HepG2 (cell line): ENCODE data around the gene KDM7A. TPM values are rescaled to one million over a fixed set of nuclear protein-coding genes. Genes with fewer than 3 reads are reported as not detected.

Experiments used
- ATAC-seq: fragments of 200-7000 bp; cut with Tn5 transposase; 3 replicates; pipeline ENCODE4 v1.9.1; 2020; ENCODE audit warnings: mild to moderate bottlenecking, moderate library complexity
- BruUV-seq: library from RNA; stranded (reverse); fragments of 400-500 nt; replicated peaks from 2 replicates; lab custom pipeline; 2021; lab: Mats Ljungman, UMichigan
- CTCF ChIA-PET: fragments of 300-600 bp; formaldehyde crosslinking; extraction: SDS; loops from one replicate; lab custom pipeline; 2021; ENCODE audit warnings: low total read pairs, inconsistent platforms, low intra/inter-chr PET ratio; lab: Yijun Ruan, JAX
- POLR2A ChIA-PET: fragments of 350-600 bp; sonication (Branson Sonifier 250); formaldehyde crosslinking; loops from one replicate; lab custom pipeline; 2020; ENCODE audit warnings: antibody characterized with exemption, inconsistent platforms; lab: Yijun Ruan, JAX
- DNase-seq: peaks from one replicate; pipeline ENCODE4 v3.0.0-alpha.2; 2015; ENCODE audit warnings: low spot score
- FAIRE-seq: peaks from 3 replicates; lab custom pipeline; 2011; peaks lifted over from hg19 to GRCh38; lab: Jason Lieb, UNC
- H2AFZ ChIP-seq: one replicate; pipeline ENCODE4 v1.6.1; 2011; ENCODE audit warnings: low read length, inconsistent platforms
- H3K27ac ChIP-seq: fragments of 300-600 bp; 3 replicates; pipeline ENCODE4 v1.8.0; 2011; ENCODE audit warnings: mixed run types, mild to moderate bottlenecking, mixed read lengths, low read length, inconsistent platforms; ENCODE audit not compliant: insufficient read depth; ENCODE audit errors: extremely low read length
- H3K27me3 ChIP-seq, 2 experiments: fragments of 200-600 bp in 1 of 2; 2 replicates in 1 of 2; 3 replicates in 1 of 2; pipeline versions ENCODE4 v1.6.0 to v1.8.0; 2011; ENCODE audit warnings: low read length in 2 of 2, mild to moderate bottlenecking in 2 of 2, moderate library complexity in 2 of 2, inconsistent platforms in 1 of 2; ENCODE audit not compliant: insufficient read depth in 2 of 2, control insufficient read depth in 1 of 2
- H3K36me3 ChIP-seq, 2 experiments: fragments of 200-600 bp in 1 of 2; replicated peaks in 1 of 2; 2 replicates in 1 of 2; 3 replicates in 1 of 2; pipeline versions ENCODE4 v1.5.1 to v1.8.0; 2011; ENCODE audit warnings: low read length in 2 of 2, inconsistent platforms in 1 of 2; ENCODE audit not compliant: insufficient read depth in 2 of 2, control insufficient read depth in 1 of 2
- H3K4me1 ChIP-seq: 2 replicates; pipeline ENCODE4 v1.5.1; 2012; ENCODE audit warnings: low read length, inconsistent platforms; ENCODE audit not compliant: insufficient read depth
- H3K4me2 ChIP-seq: 2 replicates; pipeline ENCODE4 v1.6.0; 2011; ENCODE audit warnings: low read depth, low read length, inconsistent platforms
- H3K4me3 ChIP-seq, 3 experiments: fragments of 200-600 bp in 1 of 3; sonication (generic), shearing (Covaris generic) in 1 of 3; replicated peaks in 1 of 3; 2 replicates each; pipeline ENCODE4 v1.5.1; 2011 to 2016; ENCODE audit warnings: low read length in 3 of 3, inconsistent platforms in 2 of 3, low read depth in 2 of 3, mild to moderate bottlenecking in 2 of 3, control low read depth in 1 of 3, mixed read lengths in 1 of 3; ENCODE audit not compliant: insufficient read depth in 1 of 3
- H3K79me2 ChIP-seq: one replicate; pipeline ENCODE4 v1.6.1; 2011; ENCODE audit warnings: low read length, inconsistent platforms; ENCODE audit not compliant: insufficient read depth
- H3K9ac ChIP-seq: 2 replicates; pipeline ENCODE4 v1.6.0; 2011; ENCODE audit warnings: mild to moderate bottlenecking, low read depth, low read length, inconsistent platforms; ENCODE audit not compliant: insufficient read depth
- H3K9me3 ChIP-seq: 2 replicates; pipeline ENCODE4 v1.5.1; 2012; ENCODE audit warnings: mild to moderate bottlenecking, low read length
- H4K20me1 ChIP-seq: 2 replicates; pipeline ENCODE4 v1.6.0; 2011; ENCODE audit warnings: inconsistent platforms, mild to moderate bottlenecking, low read length, moderate library complexity; ENCODE audit not compliant: insufficient read depth
- CC2D1A ChIP-seq: sonication (generic); formaldehyde crosslinking; IDR thresholded peaks from 2 replicates; pipeline ENCODE4 v1.8.1; 2023; ENCODE audit warnings: mild to moderate bottlenecking, missing genetic modification reagents
- GATA4 ChIP-seq: sonication (generic); IDR thresholded peaks from 2 replicates; pipeline ENCODE4 v1.6.1; 2016; ENCODE audit warnings: antibody characterized with exemption, low read depth, borderline replicate concordance
- ONECUT2 ChIP-seq: sonication (generic); formaldehyde crosslinking; IDR thresholded peaks from 2 replicates; pipeline ENCODE4 v1.4.0; 2020; ENCODE audit warnings: missing genetic modification reagents
- SIN3B ChIP-seq: fragments of 150-350 bp; IDR thresholded peaks from 2 replicates; pipeline ENCODE4 v1.6.1; 2014; ENCODE audit warnings: low read length
- ZFY ChIP-seq: sonication (generic); formaldehyde crosslinking; IDR thresholded peaks from 2 replicates; pipeline ENCODE4 v1.4.0; 2020; ENCODE audit warnings: missing genetic modification reagents
- ZNF282 ChIP-seq: fragments of 450-650 bp; IDR thresholded peaks from 2 replicates; pipeline ENCODE4 v1.6.1; 2018; ENCODE audit not compliant: partially characterized antibody
- ZNF34 ChIP-seq: sonication (generic); formaldehyde crosslinking; IDR thresholded peaks from 2 replicates; pipeline ENCODE4 v1.4.0; 2020; ENCODE audit warnings: mild to moderate bottlenecking, missing genetic modification reagents, borderline replicate concordance
- ZNF484 ChIP-seq: sonication (generic); formaldehyde crosslinking; IDR thresholded peaks from 2 replicates; pipeline ENCODE4 v1.5.1; 2020; ENCODE audit warnings: mild to moderate bottlenecking, low read depth, missing genetic modification reagents, borderline replicate concordance
- ZNF563 ChIP-seq: sonication (generic); formaldehyde crosslinking; IDR thresholded peaks from 2 replicates; pipeline ENCODE4 v1.8.0; 2022; ENCODE audit warnings: mild to moderate bottlenecking, moderate library complexity, missing genetic modification reagents
- WGBS: methylation state at CpG from one replicate; pipeline ENCODE4 v1.1.6; 2017; ENCODE audit warnings: low lambda C conversion rate; 5-methylcytosine and 5-hydroxymethylcytosine counted together
- in situ Hi-C: cut with HindIII; loops from 2 replicates; pipeline ENCODE4 v1.10.0; 2017; ENCODE audit warnings: low pct_unique_long_range_greater_than_20kb; ENCODE audit not compliant: extremely low pct_ligation_motif_present
- intact Hi-C: fragments of 100-400 bp; cut with micrococcal nuclease; formaldehyde crosslinking; loops from one replicate; pipeline ENCODE4 v1.10.0; 2022; ENCODE audit not compliant: unreplicated experiment
- polyA plus RNA-seq, 8 experiments: library from polyadenylated mRNA; depleted of rRNA in 3 of 8; stranded (reverse) in 7 of 8; unstranded in 1 of 8; fragments of >200 nt; fragmentation: Illumina TruSeq in 4 of 8; extraction: Trizol in 4 of 8; gene quantifications; 2 replicates each; pipeline versions ENCODE4 v1.2.1 to v1.2.3, GENCODE V29; 2011 to 2016; ENCODE audit warnings: low read depth in 4 of 8, missing spikeins in 1 of 8, mixed read lengths in 1 of 8; ENCODE audit not compliant: insufficient read depth in 1 of 8
- total RNA-seq, 5 experiments: library from RNA; depleted of rRNA; stranded (reverse); fragments of >200 nt; fragmentation: Illumina TruSeq; extraction: Trizol; gene quantifications; 2 replicates each; pipeline ENCODE4 v1.2.3, GENCODE V29; 2016; ENCODE audit warnings: low read depth in 1 of 5
- TF ChIP-seq, protein P1 (sequence below): fragments of 450-650 bp; IDR thresholded peaks from 2 replicates; pipeline ENCODE4 v1.6.1; 2017; ENCODE audit warnings: mild to moderate bottlenecking
- TF ChIP-seq, protein P2 (sequence below): sonication (generic); formaldehyde crosslinking; IDR thresholded peaks from 2 replicates; pipeline ENCODE4 v1.8.1; 2023; ENCODE audit warnings: mild to moderate bottlenecking, missing genetic modification reagents

KDM7A gene
- total and polyA plus RNA-seq, 2 of the 13 experiments (the other 11 are each of a cell fraction or from before 2014, with no cell fraction given), result 10.8 to 16.8 TPM

DNA sequence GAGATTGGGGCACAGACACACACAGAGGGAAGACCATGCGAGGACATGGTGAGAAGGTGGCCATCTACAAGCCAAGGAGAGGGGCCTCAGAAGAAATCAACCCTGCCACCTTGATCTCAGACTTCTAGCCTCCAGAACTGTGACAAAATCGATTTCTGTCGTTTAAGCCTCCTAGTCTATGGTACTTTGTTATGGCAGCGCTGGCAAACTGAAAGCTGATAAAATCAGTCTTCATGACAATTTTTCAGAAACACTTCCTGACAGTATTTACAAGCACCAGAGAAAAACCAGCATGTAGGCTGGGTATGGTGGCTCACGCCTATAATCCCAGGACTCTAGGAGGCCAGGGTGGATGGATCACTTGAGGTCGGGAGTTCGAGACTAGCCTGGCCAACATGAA is 118.3 kb downstream of the KDM7A start:
- H2AFZ ChIP-seq, result no peak overlapping the region
- H3K27ac ChIP-seq, result no peak overlapping the region
- no peak for DNase-seq
- WGBS, result 96% methylated on average over 7 of the region's 7 CpGs
- FAIRE-seq, result no peak
- H3K9me3 ChIP-seq, result no peaks in the 10 kb centered on the region
- no peak overlapping the region for H3K9ac ChIP-seq
- CTCF ChIA-PET, result no interaction called here
- peaks cover 20% of the 10 kb centered on the region for H3K79me2 ChIP-seq
- BruUV-seq, result no TSS peak
- no peak for TF ChIP-seq SIN3B
- TF ChIP-seq CC2D1A (CRISPR knock-in tag), result no peak
- no peak for TF ChIP-seq ZNF34 (CRISPR knock-in tag)
- no peak for TF ChIP-seq ONECUT2
- TF ChIP-seq ZNF282, result no peak
- TF ChIP-seq GATA4, result no peak
- TF ChIP-seq, protein P1, sequence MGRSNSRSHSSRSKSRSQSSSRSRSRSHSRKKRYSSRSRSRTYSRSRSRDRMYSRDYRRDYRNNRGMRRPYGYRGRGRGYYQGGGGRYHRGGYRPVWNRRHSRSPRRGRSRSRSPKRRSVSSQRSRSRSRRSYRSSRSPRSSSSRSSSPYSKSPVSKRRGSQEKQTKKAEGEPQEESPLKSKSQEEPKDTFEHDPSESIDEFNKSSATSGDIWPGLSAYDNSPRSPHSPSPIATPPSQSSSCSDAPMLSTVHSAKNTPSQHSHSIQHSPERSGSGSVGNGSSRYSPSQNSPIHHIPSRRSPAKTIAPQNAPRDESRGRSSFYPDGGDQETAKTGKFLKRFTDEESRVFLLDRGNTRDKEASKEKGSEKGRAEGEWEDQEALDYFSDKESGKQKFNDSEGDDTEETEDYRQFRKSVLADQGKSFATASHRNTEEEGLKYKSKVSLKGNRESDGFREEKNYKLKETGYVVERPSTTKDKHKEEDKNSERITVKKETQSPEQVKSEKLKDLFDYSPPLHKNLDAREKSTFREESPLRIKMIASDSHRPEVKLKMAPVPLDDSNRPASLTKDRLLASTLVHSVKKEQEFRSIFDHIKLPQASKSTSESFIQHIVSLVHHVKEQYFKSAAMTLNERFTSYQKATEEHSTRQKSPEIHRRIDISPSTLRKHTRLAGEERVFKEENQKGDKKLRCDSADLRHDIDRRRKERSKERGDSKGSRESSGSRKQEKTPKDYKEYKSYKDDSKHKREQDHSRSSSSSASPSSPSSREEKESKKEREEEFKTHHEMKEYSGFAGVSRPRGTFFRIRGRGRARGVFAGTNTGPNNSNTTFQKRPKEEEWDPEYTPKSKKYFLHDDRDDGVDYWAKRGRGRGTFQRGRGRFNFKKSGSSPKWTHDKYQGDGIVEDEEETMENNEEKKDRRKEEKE, result no peak
- no peak for TF ChIP-seq ZNF563 (CRISPR knock-in tag)
- TF ChIP-seq, protein P2, sequence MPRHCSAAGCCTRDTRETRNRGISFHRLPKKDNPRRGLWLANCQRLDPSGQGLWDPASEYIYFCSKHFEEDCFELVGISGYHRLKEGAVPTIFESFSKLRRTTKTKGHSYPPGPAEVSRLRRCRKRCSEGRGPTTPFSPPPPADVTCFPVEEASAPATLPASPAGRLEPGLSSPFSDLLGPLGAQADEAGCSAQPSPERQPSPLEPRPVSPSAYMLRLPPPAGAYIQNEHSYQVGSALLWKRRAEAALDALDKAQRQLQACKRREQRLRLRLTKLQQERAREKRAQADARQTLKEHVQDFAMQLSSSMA (CRISPR knock-in tag), result no peak
- TF ChIP-seq ZFY (CRISPR knock-in tag), result no peak
- TF ChIP-seq ZNF484 (CRISPR knock-in tag), result no peak
- H4K20me1 ChIP-seq, result no peaks in the 10 kb centered on the region
- no peak for ATAC-seq
- H3K4me3 ChIP-seq, result no peak overlapping the region
- POLR2A ChIA-PET, result no interaction called here
- H3K4me2 ChIP-seq, result no peak overlapping the region
- in situ Hi-C loops, result no loop called here
- H3K27me3 ChIP-seq, result no peaks in the 10 kb centered on the region
- H3K36me3 ChIP-seq, result peaks cover 5 to 21% of the 10 kb centered on the region in 2 experiments
- intact Hi-C loops, result no loop called here
- peaks cover 57% of the 10 kb centered on the region for H3K4me1 ChIP-seq
